Prostate gland (tissue), 1 donor: ENCODE results near the gene BRCA2.

Experiments
- POLR2A ChIP-seq: fragments of 450-650 bp; IDR thresholded peaks from one replicate; pipeline ENCODE4 v1.6.1; 2016; ENCODE audit warnings: antibody characterized with exemption, mild to moderate bottlenecking
- POLR2AphosphoS5 ChIP-seq: sonication (generic); formaldehyde crosslinking; IDR thresholded peaks from one replicate; pipeline ENCODE4 v1.6.1; 2017; ENCODE audit warnings: antibody characterized with exemption

- TF ChIP-seq POLR2A (no peak), POLR2AphosphoS5 (no peak)
These were observed 99.7 kb downstream of the BRCA2 start for GRCh38 chr13:32415019-32415418.
